Skin of body (tissue), 2 donors: Measurements from ENCODE around the gene RGL1. TPM values are rescaled to one million over a fixed set of nuclear protein-coding genes. Genes with fewer than 3 reads are reported as not detected.

Source experiments
- DNase-seq: peaks from one replicate; lab custom pipeline; 2025; lab: John Stamatoyannopoulos, UW
- total RNA-seq: library from RNA; depleted of rRNA; stranded (reverse); fragments of >200 nt; gene quantifications from one replicate; pipeline ENCODE4 v1.2.3, GENCODE V29; 2014

RGL1 gene
- total RNA-seq, 1 donor from 2014 or later: 39.4 TPM

- no peak for DNase-seq
These were observed 16.5 kb downstream of the RGL1 start for GRCh38 chr1:183821309-183821888.

DNA sequence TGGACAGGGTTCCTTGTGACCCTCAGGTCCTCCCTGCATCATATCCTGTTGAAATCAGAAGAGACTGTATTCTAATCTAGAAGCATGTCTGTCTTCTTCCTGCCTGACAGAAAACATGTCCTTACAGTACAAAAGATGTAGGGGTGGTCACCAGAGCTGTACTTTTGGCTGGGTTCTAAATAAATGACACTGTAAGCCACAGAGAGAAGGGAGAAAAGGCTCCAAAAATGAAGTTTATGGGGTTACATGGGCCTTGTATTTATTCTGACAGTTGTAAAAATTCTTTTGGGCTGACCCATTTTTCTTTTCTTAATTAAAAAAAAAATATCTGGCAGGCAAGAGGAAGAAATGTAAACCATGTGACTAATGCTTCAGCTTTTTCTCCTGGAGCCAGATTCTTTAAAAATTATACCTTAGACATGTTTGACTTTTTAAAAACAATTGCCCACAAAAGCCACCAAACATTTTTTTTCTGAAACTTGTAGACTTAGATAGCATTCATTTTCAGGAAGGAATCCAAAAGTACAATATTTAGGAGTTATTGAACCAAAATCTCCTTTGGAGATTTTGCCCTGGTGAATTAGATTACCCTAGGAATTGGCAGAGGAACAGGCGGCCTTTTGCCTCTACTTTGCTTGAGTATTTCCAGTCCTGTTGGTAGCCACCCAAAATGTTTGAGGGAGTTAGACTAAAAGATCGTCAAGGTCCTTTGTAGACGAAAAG is 17.1 kb downstream of the RGL1 start:
- peak; percentile 53 for DNase-seq

GRCh38 chr1:183824291-183824690 is 19.4 kb downstream of the RGL1 start:
- no peak for DNase-seq

GRCh38 chr1:183827801-183828200 is 22.9 kb downstream of the RGL1 start:
- no peak for DNase-seq

GRCh38 chr1:183830389-183830788 is 25.5 kb downstream of the RGL1 start:
- DNase-seq: no peak

DNA sequence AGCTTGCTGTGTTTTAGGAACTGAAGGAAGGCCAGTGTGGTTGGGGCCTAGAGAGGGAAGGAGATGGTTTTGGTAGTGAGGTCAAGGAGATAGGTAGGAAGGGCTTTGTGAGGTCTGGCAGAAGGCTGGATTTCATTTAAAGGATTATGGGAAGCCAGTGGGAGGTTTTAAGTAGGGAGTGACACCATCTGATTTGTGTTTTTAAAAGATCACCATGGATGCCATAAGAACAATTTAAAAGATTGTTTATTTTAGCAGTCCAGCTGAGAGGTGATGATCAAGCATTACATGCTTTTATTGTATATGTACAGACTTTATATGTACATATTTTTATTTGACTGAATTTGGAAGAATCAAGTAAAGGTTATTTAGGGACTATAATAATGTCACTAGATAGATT is 26.4 kb downstream of the RGL1 start:
- DNase-seq: no peak

DNA sequence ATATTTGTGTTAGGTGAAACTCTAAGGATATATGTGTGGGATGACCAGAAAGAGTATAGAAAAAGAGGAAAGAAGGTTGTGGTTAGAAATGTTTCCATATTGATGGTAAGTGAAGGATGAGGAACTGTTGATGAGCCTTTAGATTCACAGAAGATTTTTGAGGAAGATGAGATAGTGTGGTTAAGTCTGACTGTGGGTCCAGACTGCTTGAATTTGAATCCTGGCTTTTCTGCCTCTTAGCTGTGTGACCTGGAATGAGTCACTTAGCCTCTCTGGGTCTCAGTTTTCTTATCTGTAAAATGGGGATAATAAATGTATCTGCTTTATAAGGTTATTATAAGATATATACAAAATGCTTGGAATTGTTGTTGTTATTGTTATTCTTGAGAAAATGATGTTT is 27.5 kb downstream of the RGL1 start:
- no peak for DNase-seq

DNA sequence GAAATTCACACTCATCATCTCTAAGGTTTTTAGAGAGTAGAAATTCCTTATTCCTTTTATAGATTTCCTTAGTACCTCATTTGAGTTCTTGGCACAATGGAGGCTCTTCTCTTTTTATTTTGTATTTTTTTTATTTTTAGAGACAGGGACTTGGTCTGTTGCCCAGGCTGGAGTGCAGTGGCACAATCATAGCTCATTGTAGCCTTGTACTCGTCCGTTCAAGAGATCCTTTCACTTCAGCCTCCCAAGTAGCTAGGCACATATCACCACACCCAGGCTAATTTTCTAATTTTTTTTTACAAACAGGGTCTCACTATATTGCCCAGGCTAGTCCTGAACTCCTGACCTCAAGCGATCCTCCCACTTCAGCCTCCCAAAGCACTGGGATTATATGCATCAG is 29.6 kb downstream of the RGL1 start:
- no peak for DNase-seq

DNA sequence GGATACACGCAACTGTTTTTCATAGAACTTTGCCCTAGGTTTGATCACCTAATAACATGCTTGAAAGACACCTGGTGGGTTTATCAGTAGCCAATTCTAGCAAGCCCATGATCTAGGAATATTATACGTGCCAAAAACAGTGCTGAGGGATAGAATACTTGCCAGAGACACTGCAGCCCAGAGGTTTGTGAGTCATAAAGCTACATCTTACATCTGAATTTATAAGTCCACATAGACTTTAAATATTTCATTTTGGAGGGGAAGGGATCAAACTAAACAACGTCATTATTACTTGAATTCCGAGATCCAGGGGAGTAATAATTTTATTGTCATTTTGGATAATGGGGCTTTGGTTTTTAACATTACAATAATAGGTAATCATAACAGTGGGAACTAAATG is 31.7 kb downstream of the RGL1 start:
- no peak for DNase-seq

DNA sequence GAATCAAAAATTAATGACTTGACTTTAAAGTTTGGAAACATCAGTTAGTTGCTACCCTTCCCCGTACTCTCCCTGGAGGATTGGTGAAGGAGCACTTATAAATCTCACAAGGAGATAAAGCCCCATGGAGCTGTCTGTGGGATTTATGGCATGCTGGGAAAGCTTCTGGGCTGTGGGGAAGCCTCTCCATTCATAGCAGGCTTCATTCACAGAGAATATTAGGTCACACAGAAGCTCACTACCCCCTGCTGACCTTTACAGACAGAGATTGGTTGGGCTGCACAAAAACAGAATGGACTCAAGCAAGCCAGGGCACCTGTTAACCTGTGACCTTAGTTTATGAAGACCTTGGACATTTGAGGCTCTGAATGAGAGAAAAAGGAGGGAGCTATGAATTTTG is 32.1 kb downstream of the RGL1 start:
- no peak for DNase-seq

DNA sequence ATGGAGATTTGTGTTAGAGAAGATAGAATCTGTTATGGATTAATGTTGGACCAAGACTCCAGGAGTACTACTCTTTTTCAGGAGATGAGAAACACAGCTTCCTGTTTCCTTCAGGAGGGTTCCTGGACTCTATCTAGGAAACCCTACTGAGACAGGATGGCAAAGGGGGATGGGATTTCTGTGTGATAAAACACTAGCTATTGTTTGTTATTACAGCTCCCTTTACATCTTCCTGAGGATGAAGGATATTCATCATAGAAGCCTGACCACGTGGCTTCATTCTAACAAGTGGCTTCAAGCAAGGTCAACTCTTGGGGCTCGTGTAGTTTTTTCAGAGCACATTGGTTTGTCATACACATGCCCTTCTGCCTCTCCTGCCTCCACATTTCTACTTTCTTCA is 33.3 kb downstream of the RGL1 start:
- DNase-seq: peak; percentile 21

DNA sequence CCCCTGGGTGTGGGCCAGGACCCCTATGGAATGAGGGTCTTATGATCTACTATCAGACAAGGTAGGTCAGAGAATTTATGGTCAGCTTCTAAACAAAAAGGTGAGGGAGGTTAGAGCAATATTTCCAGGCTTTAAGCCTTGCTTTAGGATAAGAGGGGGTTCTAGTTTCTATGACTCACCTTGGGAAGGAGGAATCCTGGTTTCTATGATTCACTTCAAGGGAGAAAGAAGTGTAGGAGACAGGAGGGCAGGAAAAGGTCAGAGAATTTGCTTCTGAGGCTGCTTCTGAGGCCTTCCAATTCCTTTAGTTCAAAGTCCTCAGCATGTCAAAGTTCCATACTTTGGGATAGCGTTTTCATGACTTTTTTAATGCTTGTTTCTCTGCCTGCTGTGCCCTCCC is 35.2 kb downstream of the RGL1 start:
- no peak for DNase-seq

- no peak for DNase-seq
These were observed 36.6 kb downstream of the RGL1 start for GRCh38 chr1:183841550-183841949.

DNA sequence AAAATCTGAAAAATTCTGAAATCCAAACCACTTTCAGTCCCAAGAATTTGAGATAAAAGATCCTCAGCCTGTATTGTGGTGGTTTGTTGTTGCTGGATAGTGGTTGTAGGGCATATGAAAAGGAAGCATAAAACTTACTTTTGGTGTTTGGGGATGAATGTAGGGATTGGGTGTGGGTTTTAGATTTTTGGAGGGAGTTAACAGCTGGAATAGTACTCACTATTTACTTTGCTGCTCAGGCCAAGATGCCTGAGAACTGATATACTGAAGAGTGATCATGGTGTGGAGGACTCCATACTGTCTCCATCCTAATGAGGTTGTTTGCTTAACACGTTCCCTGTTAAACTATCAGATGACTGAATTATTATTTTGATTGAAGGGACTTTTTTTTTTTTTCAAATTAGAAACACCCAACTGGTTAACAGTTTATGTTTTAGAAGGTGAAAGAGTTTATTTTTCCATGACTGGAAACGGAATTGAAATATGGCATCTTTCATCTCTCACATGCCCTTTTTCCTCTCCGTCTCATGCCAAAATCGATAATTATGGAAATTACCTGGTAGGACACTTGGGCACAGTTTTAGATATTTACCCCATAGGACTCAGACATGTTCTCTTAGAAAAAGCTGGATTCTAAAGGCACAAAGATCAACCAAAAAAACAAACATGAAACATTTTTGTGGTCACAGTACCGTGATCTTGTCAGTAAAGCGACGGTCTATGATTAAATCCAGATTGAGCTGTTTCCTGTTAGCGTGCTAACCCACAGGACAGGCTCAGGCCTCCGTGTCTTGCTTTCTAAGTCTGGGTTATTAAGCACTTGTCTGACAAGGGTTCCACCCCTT is 37.3 kb downstream of the RGL1 start:
- peak; percentile 93 for DNase-seq

DNA sequence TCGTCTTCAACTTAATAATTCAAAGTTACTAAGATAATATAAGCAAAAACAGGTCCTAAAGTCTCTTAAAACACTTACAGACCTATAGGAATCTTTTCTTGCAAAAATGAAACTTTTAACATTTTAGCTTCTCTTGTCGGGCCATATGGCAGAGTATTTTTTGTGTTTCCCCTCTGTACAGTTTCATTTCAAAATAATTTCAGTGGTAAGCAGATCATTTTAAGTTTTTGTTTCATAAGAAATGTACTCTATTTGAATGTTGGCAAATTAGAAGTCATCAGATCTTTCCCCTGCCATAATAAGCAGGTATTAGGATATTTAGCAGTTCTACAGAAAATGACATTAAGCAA is 37.9 kb downstream of the RGL1 start:
- DNase-seq: no peak

GRCh38 chr1:183844806-183845205 is 39.9 kb downstream of the RGL1 start:
- no peak for DNase-seq

GRCh38 chr1:183845681-183846080 is 40.8 kb downstream of the RGL1 start:
- DNase-seq: no peak

DNA sequence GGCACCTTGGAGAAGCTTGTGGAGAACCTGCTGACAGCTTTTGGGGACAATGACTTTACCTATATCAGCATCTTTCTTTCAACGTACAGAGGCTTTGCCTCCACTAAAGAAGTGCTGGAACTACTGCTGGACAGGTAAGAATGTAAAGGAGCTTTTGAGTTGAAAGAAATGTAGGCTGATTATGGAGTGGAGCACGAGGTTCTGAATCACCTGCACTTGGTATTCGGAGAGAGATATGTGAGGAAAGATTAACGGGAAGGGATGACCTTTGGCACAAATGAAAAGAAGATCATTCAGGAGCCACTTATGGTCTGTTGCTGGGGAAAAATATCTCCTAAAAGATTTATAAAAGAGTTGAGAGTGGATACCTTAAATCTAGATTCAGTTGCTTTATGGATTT is 42.7 kb downstream of the RGL1 start:
- no peak for DNase-seq

- no peak for DNase-seq
These were observed 45.9 kb downstream of the RGL1 start for GRCh38 chr1:183850852-183851251.

- peak; percentile 40 for DNase-seq
These were observed 54.2 kb downstream of the RGL1 start for GRCh38 chr1:183859119-183859518.

DNA sequence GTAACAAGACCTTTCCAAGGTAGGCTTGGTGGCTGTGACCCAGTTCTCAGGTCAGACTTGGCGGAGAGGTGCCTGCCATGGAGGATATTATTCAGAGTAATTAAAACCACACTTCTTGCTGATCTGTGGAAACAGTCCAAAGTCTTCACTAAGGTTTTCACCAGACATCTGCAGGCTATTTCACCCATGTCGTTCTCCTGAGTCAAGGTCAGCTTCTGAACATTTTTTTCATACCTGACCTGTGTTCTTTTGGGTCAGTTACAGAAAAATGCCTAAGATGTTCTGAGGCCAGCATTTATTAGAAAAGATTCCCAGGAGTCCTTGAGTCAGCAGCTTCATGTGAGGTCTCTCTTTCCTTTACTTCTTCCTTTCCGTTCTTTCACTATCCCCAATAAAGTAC is 54.9 kb downstream of the RGL1 start:
- no peak for DNase-seq

- DNase-seq: no peak
These were observed 58.0 kb downstream of the RGL1 start for GRCh38 chr1:183862967-183863366.

- no peak for DNase-seq
These were observed 58.9 kb downstream of the RGL1 start for GRCh38 chr1:183863852-183864251.
